Measurements from ENCODE around the gene ADGRD1. TPM values are rescaled to one million over a fixed set of nuclear protein-coding genes. Genes with fewer than 3 reads are reported as not detected.

ADGRD1 gene
- total RNA-seq, 1 donor from 2014 or later = 0.98 TPM

DNA sequence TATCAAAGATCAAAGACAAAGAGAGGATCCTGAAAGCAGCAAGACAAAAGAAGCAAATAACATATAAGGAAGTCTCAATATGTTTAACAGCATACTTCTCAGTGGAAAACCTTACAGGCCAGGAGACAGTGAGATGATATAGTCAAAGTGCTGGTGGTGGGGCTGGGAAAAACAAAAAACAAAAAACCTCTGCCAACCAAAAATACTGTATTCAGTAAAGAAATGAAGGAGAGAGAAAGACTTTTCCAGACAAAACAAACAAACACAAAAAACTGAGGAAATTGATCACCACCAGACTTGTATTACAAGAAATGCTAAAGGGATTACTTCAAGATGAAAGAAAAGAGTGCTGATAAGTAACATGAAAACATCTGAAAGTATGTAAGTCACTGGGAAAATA lies 221.2 kb downstream of the ADGRD1 start:
- no peak overlapping the region for H3K4me3 Mint-ChIP-seq
- no peak for DNase-seq (ENCODE audit: low read depth, low spot score)
- H3K27ac Mint-ChIP-seq (ENCODE audit: unreplicated experiment) = no peak overlapping the region
- peaks cover 10% of the 10 kb centered on the region for H3K9me3 Mint-ChIP-seq
- no peaks in the 10 kb centered on the region for H3K4me1 Mint-ChIP-seq
- H3K36me3 Mint-ChIP-seq (ENCODE audit: low read depth) = peaks cover 4% of the 10 kb centered on the region
- TF ChIP-seq, protein P1, sequence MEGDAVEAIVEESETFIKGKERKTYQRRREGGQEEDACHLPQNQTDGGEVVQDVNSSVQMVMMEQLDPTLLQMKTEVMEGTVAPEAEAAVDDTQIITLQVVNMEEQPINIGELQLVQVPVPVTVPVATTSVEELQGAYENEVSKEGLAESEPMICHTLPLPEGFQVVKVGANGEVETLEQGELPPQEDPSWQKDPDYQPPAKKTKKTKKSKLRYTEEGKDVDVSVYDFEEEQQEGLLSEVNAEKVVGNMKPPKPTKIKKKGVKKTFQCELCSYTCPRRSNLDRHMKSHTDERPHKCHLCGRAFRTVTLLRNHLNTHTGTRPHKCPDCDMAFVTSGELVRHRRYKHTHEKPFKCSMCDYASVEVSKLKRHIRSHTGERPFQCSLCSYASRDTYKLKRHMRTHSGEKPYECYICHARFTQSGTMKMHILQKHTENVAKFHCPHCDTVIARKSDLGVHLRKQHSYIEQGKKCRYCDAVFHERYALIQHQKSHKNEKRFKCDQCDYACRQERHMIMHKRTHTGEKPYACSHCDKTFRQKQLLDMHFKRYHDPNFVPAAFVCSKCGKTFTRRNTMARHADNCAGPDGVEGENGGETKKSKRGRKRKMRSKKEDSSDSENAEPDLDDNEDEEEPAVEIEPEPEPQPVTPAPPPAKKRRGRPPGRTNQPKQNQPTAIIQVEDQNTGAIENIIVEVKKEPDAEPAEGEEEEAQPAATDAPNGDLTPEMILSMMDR (conservative IDR thresholded peaks at IDR 0.05) = no peak
- peaks cover 6% of the 10 kb centered on the region for H3K27me3 Mint-ChIP-seq (ENCODE audit: low read depth)

DNA sequence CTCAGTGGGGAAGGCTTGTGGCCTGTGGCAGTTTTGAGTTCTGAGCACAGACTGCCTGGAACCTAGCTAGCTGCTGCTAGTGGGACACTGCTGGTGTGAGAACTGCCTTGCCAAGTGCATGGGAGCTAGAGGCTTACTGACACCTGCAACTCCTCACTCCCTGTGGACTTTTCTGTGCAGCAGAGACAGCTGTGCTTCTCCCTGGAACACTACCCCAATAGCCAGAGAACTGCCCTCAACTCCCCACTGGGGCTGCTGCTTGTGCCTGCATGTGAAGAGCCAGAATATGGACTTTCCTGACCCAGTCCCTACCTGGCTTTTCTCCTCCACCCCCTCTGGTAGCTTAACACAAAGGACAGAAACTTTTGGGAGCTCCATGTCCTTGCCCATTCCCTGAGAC lies 222.6 kb downstream of the ADGRD1 start:
- Mint-ChIP-seq H3K4me1 (no peaks in the 10 kb centered on the region), H3K4me3 (no peak overlapping the region), H3K36me3 (ENCODE audit: low read depth) (peaks cover 4% of the 10 kb centered on the region), H3K27me3 (ENCODE audit: low read depth) (peaks cover 16% of the 10 kb centered on the region), H3K9me3 (peaks cover 10% of the 10 kb centered on the region), H3K27ac (ENCODE audit: unreplicated experiment) (no peak overlapping the region)
- TF ChIP-seq, protein P1 (conservative IDR thresholded peaks at IDR 0.05) = no peak
- no peak for DNase-seq (ENCODE audit: low read depth, low spot score)

DNA sequence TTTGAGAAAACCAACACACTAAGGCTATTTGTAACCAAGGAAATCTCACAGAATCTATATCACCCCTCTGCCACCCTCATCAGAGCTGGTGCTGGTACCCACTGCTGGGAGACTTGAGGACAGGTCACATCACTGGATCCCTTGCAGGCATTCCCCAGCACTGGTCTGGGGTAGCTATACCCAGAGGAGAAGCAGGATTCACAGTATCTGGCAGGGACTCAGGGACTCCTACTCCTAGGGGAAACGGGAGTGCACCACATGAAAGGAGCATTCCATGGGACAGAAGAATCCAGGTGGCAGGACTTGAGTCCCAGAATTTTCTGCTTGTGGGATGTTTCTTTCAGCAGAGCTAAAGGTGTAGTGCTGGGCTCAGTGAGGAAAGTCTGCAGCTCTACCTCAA lies 223.2 kb downstream of the ADGRD1 start:
- no peak for DNase-seq (ENCODE audit: low read depth, low spot score)
- H3K27ac Mint-ChIP-seq (ENCODE audit: unreplicated experiment) = no peak overlapping the region
- H3K9me3 Mint-ChIP-seq = peaks cover 10% of the 10 kb centered on the region
- no peaks in the 10 kb centered on the region for H3K4me1 Mint-ChIP-seq
- peaks cover 4% of the 10 kb centered on the region for H3K36me3 Mint-ChIP-seq (ENCODE audit: low read depth)
- peaks cover 20% of the 10 kb centered on the region for H3K27me3 Mint-ChIP-seq (ENCODE audit: low read depth)
- no peak overlapping the region for H3K4me3 Mint-ChIP-seq
- TF ChIP-seq, protein P1 (conservative IDR thresholded peaks at IDR 0.05) = no peak

DNA sequence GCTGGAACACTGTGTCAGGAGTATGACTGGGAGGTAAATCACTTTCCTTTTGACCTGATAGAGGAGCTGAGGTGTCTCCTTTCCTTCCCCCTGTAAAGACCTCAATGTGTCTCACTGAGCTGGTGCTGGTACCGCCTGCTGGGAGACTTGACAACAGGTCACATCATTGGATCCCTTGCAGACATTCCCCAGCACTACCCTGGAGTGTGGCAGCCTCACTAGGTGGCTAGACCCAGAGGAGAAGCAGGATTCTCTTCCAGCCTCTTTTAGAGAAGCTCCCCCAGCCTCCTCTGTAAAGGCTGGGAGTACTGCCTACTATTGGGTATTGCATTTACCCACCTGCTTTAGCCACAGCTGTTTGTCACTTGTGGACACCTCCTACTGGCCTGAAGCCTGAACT lies 223.9 kb downstream of the ADGRD1 start:
- Mint-ChIP-seq H3K36me3 (ENCODE audit: low read depth) (peaks cover 4% of the 10 kb centered on the region), H3K27me3 (ENCODE audit: low read depth) (peaks cover 20% of the 10 kb centered on the region), H3K4me3 (no peak overlapping the region), H3K4me1 (no peaks in the 10 kb centered on the region), H3K27ac (ENCODE audit: unreplicated experiment) (no peak overlapping the region), H3K9me3 (peaks cover 10% of the 10 kb centered on the region)
- no peak for DNase-seq (ENCODE audit: low read depth, low spot score)
- TF ChIP-seq, protein P1 (conservative IDR thresholded peaks at IDR 0.05) = no peak

DNA sequence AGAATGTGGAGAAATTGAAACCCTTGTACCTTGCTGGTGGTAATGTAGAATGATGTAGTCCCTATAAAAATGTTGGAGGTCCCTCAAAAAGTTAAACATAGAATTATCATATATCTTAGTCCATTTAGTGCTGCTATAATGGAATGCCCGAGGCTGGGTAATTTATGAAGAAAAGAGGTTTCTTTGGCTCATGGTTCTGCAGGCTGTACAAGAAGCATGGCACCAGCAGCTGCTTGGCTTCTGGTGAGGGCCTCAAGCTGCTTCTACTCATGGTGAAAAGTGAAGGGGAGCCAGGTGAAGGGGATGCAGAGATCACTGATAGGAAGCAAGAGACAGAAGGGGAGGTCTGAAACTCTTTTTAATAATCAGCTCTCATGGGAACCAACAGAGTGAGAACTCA lies 233.9 kb downstream of the ADGRD1 start:
- H3K9me3 Mint-ChIP-seq = peaks cover 9% of the 10 kb centered on the region
- no peak overlapping the region for H3K4me3 Mint-ChIP-seq
- peaks cover 4% of the 10 kb centered on the region for H3K36me3 Mint-ChIP-seq (ENCODE audit: low read depth)
- H3K27me3 Mint-ChIP-seq (ENCODE audit: low read depth) = peaks cover 6% of the 10 kb centered on the region
- no peak for DNase-seq (ENCODE audit: low read depth, low spot score)
- TF ChIP-seq, protein P1 (conservative IDR thresholded peaks at IDR 0.05) = no peak
- no peaks in the 10 kb centered on the region for H3K4me1 Mint-ChIP-seq
- H3K27ac Mint-ChIP-seq (ENCODE audit: unreplicated experiment) = no peak overlapping the region
